HG02852 (cell line): ENCODE measurements around the gene UBN2.
"Not testable (repeated sequence)": the region's sequence is repeated elsewhere in the genome, so short reads cannot be mapped to it uniquely, and the experiment has no call there.

ENCODE experiments used
- ATAC-seq: cut with Tn5 transposase; IDR thresholded peaks from one replicate; pipeline ENCODE4 v1.9.1; 2021; ENCODE audit warnings: mild to moderate bottlenecking, moderate library complexity; ENCODE audit not compliant: unreplicated experiment

Gene UBN2

DNA sequence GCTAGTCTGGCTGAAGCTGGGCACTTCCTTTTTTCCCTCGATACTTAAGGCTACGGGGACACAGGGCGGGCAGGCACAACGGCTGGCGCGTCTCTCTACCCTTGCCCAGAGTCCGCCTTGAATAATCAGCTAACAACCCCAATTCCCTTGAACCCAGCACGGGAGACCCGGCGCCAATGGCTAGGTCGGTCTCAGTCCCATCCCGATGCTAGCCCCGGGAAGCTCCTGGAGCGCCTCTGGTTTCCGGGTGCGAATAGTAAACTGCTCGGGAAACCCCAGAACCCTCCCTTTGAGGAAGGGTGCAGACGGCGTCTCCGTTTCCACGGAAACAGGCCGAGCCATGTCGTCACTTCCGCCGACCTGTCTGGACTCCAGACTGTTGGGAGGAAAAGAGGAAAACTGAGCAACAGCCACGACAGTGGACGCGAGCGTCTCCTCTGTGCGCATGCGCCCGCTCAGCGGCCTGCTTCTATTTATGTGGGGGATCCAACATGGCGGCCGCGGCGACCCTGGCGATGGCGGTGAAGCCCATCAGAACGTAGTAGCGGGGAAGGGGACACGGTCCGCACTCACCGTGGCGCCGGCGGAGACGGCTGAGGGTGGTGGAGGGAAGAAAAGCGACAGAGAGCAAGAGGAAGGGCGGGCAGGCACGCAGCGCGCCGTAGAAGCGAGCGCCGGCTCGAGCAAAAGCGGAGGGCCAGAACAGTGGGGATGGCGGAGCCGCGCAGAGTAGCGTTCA is at the start of gene UBN2:
TSS of gene UBN2 (plus strand) at position 464 of the 739 bp plus-strand sequence. CDS start at position 712, 248 bp downstream.
- ATAC-seq, result peak; percentile 96

DNA sequence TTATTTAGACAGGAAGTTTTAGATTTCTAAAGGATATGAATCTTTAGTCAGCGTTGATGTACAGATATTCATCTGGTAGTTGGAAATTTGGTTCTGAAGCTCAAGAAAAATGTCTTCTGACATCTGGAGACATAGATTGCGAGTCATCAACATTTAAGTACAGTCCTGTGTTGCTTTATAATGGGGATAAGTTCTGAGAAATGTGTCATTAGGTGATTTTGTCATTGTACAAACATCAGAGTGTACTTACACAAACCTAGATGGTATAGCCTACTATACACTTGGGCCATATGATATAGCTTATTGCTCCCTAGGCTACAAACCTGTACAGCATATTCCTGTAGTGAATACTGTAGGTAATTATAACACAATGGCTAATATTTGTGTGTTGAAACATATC is 49.6 kb upstream of the UBN2 start:
- no peak for ATAC-seq

DNA sequence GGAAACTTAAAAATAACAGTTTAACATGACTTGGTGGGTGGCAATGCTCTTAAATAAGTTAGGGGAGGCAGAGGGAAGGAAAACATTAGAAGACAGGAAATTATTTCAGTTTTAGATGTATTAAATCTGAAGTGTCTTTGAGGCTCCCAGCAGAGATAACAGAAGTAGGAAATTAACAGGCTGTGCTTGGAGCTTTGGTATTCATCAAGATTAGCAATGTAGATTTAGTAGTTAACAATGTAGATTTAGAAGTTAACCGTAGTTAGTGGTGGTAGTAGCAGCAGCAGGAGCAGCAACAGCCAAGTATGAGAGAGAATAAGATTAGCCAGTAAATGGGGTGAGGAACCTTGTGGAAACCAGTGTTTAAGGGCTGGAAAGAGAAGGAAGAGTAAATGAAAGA is 48.7 kb upstream of the UBN2 start:
- no peak for ATAC-seq

GRCh38 chr7:139183251-139183650 is 47.8 kb upstream of the UBN2 start:
- no peak for ATAC-seq

GRCh38 chr7:139183878-139184338 is 47.1 kb upstream of the UBN2 start:
- no peak for ATAC-seq

DNA sequence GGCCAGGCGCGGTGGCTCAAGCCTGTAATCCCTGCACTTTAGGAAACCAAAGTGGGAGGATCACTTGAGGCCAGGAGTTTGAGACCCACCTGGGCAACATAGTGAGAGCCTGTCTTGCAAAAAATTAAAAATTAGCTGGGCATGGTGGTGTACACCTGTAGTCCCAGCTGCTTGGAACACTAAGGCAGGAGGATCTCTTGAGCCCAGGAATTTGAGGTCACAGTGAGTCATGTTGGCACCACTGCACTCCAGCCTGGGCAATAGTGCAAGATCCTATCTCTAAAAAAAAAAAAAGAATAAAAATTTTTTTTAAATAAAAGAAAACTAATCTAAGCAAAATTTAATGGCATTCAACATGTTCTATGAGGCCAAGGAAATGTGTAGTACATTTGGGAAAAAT is 44.9 kb upstream of the UBN2 start:
- ATAC-seq, result no peak

DNA sequence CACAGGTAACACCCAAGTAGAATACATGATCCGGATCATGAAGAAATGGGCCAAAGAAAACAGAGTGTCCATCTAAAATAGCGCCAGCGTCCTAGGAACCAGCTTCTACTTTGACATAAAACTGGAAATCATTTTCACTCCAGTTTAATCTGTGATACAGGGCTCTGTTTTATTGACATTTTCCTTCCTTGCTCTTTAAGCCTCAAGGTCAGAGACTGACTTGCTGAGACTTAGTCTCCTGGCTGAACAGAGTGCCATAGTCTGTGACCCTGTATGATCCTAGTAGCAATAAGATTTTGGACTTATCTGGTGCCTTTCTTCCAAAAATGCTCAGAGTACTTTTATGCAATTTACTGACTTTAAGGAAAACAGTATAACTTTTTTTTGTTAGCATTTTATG is 41.7 kb upstream of the UBN2 start:
- ATAC-seq, result no peak

GRCh38 chr7:139192014-139192706 is 38.9 kb upstream of the UBN2 start:
- no peak for ATAC-seq

GRCh38 chr7:139200382-139200781 is 30.7 kb upstream of the UBN2 start:
- no peak for ATAC-seq

DNA sequence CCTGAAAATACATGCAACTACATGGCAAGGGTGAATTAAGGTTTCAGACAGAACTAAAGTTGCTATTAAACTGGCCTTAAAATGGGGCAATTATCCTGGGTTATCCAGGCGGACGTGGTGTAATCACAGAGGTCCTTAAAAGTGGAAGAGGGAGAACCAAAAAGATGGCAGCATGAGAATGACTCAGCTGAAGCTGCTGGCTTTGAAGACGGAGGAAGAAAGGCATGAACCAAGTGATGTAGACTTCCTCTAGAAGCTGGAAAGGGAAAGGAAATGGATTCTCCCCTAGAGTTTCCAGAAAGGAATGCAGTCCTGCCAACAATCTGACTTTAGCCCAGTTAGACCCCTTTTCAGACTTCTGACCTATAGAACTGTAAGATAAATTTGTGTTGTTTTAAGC is 27.0 kb upstream of the UBN2 start:
- no peak for ATAC-seq

DNA sequence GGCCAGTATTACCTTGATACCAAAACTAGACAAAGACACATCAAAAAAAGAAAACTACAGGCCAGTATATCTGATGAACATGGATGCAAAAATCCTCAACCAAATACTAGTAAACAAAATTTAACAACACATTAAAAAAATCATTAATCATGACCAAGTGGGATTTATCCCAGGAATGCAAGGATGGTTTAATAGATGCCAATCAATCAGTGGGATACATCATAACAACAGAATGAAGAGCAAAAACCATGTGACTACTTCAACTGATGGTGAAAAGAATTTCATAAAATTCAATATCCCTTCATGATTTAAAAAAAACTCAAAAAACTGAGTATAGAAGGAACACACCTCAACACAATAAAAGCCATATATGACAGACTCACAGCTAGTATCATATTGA is 25.2 kb upstream of the UBN2 start:
- no peak for ATAC-seq

DNA sequence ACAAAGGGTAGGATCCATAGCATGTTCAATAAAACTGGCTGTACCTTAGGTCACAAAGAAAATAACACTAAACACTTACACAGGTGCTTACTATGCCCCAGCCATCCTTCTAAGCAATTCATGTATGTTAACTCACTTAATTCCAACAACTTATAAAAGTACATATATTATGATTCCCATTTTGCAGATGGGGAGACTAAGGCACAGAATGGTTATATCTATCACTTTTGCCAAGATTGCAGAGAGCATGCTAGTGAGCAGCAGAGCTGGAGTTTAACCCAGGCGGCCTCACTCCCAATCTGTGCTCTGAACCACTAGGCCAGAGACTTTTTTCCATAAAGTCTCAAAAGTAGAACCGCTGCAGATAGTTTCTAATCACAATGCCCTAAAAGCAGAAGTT is 18.9 kb upstream of the UBN2 start:
- no peak for ATAC-seq

GRCh38 chr7:139213489-139213888 is 17.5 kb upstream of the UBN2 start:
- ATAC-seq, result not testable (repeated sequence)

- no peak for ATAC-seq
These were observed 12.9 kb upstream of the UBN2 start for GRCh38 chr7:139218173-139218572.

DNA sequence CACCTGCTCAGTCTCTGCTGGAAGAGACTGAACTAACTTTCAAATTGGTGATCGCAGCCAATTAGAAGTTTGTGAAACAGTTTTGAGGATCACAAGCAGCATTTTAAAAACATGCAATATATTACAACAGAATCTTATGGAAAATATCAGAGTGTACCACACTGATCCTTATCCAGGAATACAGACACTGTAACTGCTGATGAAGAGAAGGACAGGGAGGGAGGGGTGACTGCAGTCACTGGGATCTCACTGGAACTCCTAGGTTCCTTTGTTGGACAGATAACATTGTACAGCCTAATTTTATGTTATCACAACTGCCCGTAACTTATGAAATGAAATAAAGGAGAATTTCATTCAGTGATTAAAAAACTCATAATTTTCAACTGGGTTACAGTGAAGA is 6.8 kb upstream of the UBN2 start:
- no peak for ATAC-seq

GRCh38 chr7:139224836-139225235 is 6.2 kb upstream of the UBN2 start:
- not testable (repeated sequence) for ATAC-seq

- ATAC-seq, result not testable (repeated sequence)
These were observed 5.5 kb upstream of the UBN2 start for GRCh38 chr7:139225286-139226157.

GRCh38 chr7:139226158-139226515 is 4.9 kb upstream of the UBN2 start:
- not testable (repeated sequence) for ATAC-seq

GRCh38 chr7:139226988-139227488 is 4.0 kb upstream of the UBN2 start:
- not testable (repeated sequence) for ATAC-seq

- ATAC-seq, result no peak
These were observed 1.0 kb upstream of the UBN2 start for GRCh38 chr7:139230023-139230422.

- ATAC-seq, result no peak
These were observed 608 bp upstream of the UBN2 start for GRCh38 chr7:139230484-139230773.
